H1 (cell line): ENCODE results near the gene CTIF. TPM values are rescaled to one million over a fixed set of nuclear protein-coding genes. Genes with fewer than 3 reads are reported as not detected.

Source experiments
- CTCF ChIA-PET: fragments of 300-600 bp; sonication (Branson Sonifier 250); formaldehyde crosslinking; loops from one replicate; lab custom pipeline; 2021; ENCODE audit not compliant: partially characterized antibody; lab: Charles Lee
- POLR2A ChIA-PET: fragments of 300-600 bp; sonication (Branson Sonifier 250); formaldehyde crosslinking; loops from one replicate; lab custom pipeline; 2021; ENCODE audit warnings: inconsistent platforms; ENCODE audit not compliant: partially characterized antibody; lab: Charles Lee
- DNase-seq, 2 experiments: peaks; one replicate each; pipeline versions ENCODE4 v3.0.0 to v3.0.0-alpha.2; 2010 to 2022; ENCODE audit warnings: low spot score in 2 of 2, low read depth in 1 of 2, mixed read lengths in 1 of 2
- FAIRE-seq: peaks from 2 replicates; lab custom pipeline; 2011; peaks lifted over from hg19 to GRCh38; lab: Jason Lieb, UNC
- H2AFZ ChIP-seq: 2 replicates; pipeline ENCODE4 v1.8.1; 2012; ENCODE audit warnings: low read length, inconsistent platforms
- H2AK5ac ChIP-seq: 2 replicates; pipeline ENCODE4 v1.6.1; 2013; ENCODE audit warnings: low read depth, low read length
- H2BK120ac ChIP-seq: replicated peaks from 2 replicates; pipeline ENCODE3; 2013; ENCODE audit warnings: low read depth, low read length, inconsistent platforms
- H2BK12ac ChIP-seq: 2 replicates; pipeline ENCODE4 v1.6.1; 2013; ENCODE audit warnings: low read depth, low read length
- H2BK15ac ChIP-seq: 2 replicates; pipeline ENCODE4 v1.6.1; 2013; ENCODE audit warnings: low read length
- H2BK20ac ChIP-seq: 2 replicates; pipeline ENCODE4 v1.6.1; 2013; ENCODE audit warnings: low read length
- H2BK5ac ChIP-seq: 2 replicates; pipeline ENCODE4 v1.6.1; 2013; ENCODE audit warnings: low read depth, low read length
- H3K14ac ChIP-seq: 2 replicates; pipeline ENCODE4 v1.6.1; 2013; ENCODE audit warnings: inconsistent platforms; ENCODE audit not compliant: insufficient read length
- H3K18ac ChIP-seq: 2 replicates; pipeline ENCODE4 v1.6.1; 2013; ENCODE audit warnings: low read length; ENCODE audit errors: extremely low read depth
- H3K23ac ChIP-seq: 2 replicates; pipeline ENCODE4 v1.6.1; 2013; ENCODE audit warnings: inconsistent platforms; ENCODE audit not compliant: insufficient read length
- H3K23me2 ChIP-seq: 2 replicates; pipeline ENCODE4 v1.6.1; 2013; ENCODE audit warnings: low read depth, low read length
- H3K27ac ChIP-seq: 2 replicates; pipeline ENCODE4 v1.6.1; 2011; ENCODE audit warnings: low read depth, low read length, inconsistent platforms
- H3K27me3 ChIP-seq, 4 experiments: replicated peaks in 1 of 4; 1 replicate in 1 of 4; 2 replicates in 3 of 4; pipeline versions ENCODE4 v1.6.1 to v1.8.1; 2011 to 2013; ENCODE audit warnings: low read length in 3 of 4, mild to moderate bottlenecking in 3 of 4, inconsistent platforms in 2 of 4, mixed read lengths in 2 of 4, moderate library complexity in 1 of 4; ENCODE audit not compliant: control insufficient read depth in 3 of 4, insufficient read depth in 3 of 4; ENCODE audit errors: extremely low read depth in 1 of 4
- H3K36me3 ChIP-seq, 4 experiments: 2 replicates each; pipeline versions ENCODE4 v1.6.1 to v1.8.1; 2011 to 2013; ENCODE audit warnings: mild to moderate bottlenecking in 4 of 4, low read length in 3 of 4, moderate library complexity in 2 of 4, control low read depth in 1 of 4, inconsistent platforms in 1 of 4; ENCODE audit not compliant: insufficient read depth in 4 of 4, control insufficient read depth in 2 of 4
- H3K4ac ChIP-seq: replicated peaks from 2 replicates; pipeline ENCODE3; 2013; ENCODE audit warnings: low read length, low read depth, mixed read lengths, inconsistent platforms; ENCODE audit not compliant: insufficient read length
- H3K4me1 ChIP-seq, 4 experiments: replicated peaks in 1 of 4; 1 replicate in 1 of 4; 2 replicates in 3 of 4; pipeline versions ENCODE4 v1.6.1 to v1.8.1; 2011 to 2013; ENCODE audit warnings: low read length in 3 of 4, inconsistent platforms in 2 of 4, mixed read lengths in 1 of 4; ENCODE audit not compliant: insufficient read depth in 4 of 4, control insufficient read depth in 3 of 4
- H3K4me2 ChIP-seq, 2 experiments: 2 replicates each; pipeline versions ENCODE4 v1.6.1 to v1.8.1; 2011 to 2013; ENCODE audit warnings: low read depth in 2 of 2, low read length in 2 of 2, control low read depth in 1 of 2, inconsistent platforms in 1 of 2, mild to moderate bottlenecking in 1 of 2; ENCODE audit not compliant: insufficient read depth in 1 of 2
- H3K4me3 ChIP-seq, 4 experiments: fragments of 200-600, 300-600 bp in 1 of 4; sonication (generic), shearing (Covaris generic), sonication (Bioruptor Twin) in 1 of 4; 2 replicates each; pipeline versions ENCODE4 v1.5.1 to v1.8.1; 2011 to 2016; ENCODE audit warnings: low read length in 4 of 4, low read depth in 3 of 4, control low read depth in 2 of 4, inconsistent platforms in 2 of 4, mild to moderate bottlenecking in 2 of 4, mixed read lengths in 1 of 4, moderate library complexity in 1 of 4; ENCODE audit not compliant: insufficient read depth in 2 of 4; ENCODE audit errors: extremely low read depth in 1 of 4
- H3K56ac ChIP-seq: replicated peaks from 2 replicates; pipeline ENCODE3; 2013; ENCODE audit warnings: low read depth, mild to moderate bottlenecking, mixed read lengths, low read length, inconsistent platforms; ENCODE audit not compliant: insufficient read length
- H3K79me1 ChIP-seq: 2 replicates; pipeline ENCODE4 v1.6.1; 2013; ENCODE audit warnings: low read depth, low read length, control low read depth
- H3K79me2 ChIP-seq, 2 experiments: 2 replicates each; pipeline versions ENCODE4 v1.6.1 to v1.8.1; 2012 to 2013; ENCODE audit warnings: low read length in 2 of 2, mild to moderate bottlenecking in 2 of 2, inconsistent platforms in 1 of 2; ENCODE audit not compliant: insufficient read depth in 2 of 2, control insufficient read depth in 1 of 2
- H3K9ac ChIP-seq, 4 experiments: replicated peaks in 1 of 4; 1 replicate in 1 of 4; 2 replicates in 3 of 4; pipeline versions ENCODE4 v1.6.1 to v1.8.1; 2011 to 2013; ENCODE audit warnings: low read depth in 3 of 4, low read length in 3 of 4, control low read depth in 2 of 4, mild to moderate bottlenecking in 2 of 4, moderate library complexity in 2 of 4, inconsistent platforms in 1 of 4; ENCODE audit errors: extremely low read depth in 1 of 4
- H3K9me3 ChIP-seq, 2 experiments: 2 replicates each; pipeline versions ENCODE4 v1.6.1 to v1.8.1; 2012 to 2013; ENCODE audit warnings: mild to moderate bottlenecking in 2 of 2, moderate library complexity in 2 of 2, control low read depth in 1 of 2, inconsistent platforms in 1 of 2, low read depth in 1 of 2, low read length in 1 of 2, mixed read lengths in 1 of 2; ENCODE audit not compliant: insufficient read depth in 2 of 2
- H4K20me1 ChIP-seq, 2 experiments: replicated peaks in 1 of 2; 2 replicates each; pipeline versions ENCODE3 to v1.8.1; 2011 to 2013; ENCODE audit warnings: inconsistent platforms in 2 of 2, low read length in 2 of 2, mild to moderate bottlenecking in 1 of 2; ENCODE audit not compliant: insufficient read depth in 2 of 2, control insufficient read depth in 1 of 2
- H4K5ac ChIP-seq: 2 replicates; pipeline ENCODE4 v1.6.1; 2013; ENCODE audit warnings: low read length, low read depth, mixed read lengths, inconsistent platforms; ENCODE audit not compliant: insufficient read length
- H4K8ac ChIP-seq: 2 replicates; pipeline ENCODE4 v1.8.0; 2013; ENCODE audit warnings: mild to moderate bottlenecking, moderate library complexity, low read length, inconsistent platforms; ENCODE audit not compliant: insufficient read depth; ENCODE audit errors: extremely low read depth
- H4K91ac ChIP-seq: replicated peaks from 2 replicates; pipeline ENCODE3; 2013; ENCODE audit warnings: low read length, mixed read lengths, inconsistent platforms; ENCODE audit not compliant: insufficient read length
- CEBPB ChIP-seq: IDR thresholded peaks from 2 replicates; pipeline ENCODE4 v1.6.1; 2012; ENCODE audit warnings: low read depth, low read length
- CHD2 ChIP-seq: IDR thresholded peaks from 2 replicates; pipeline ENCODE4 v1.6.1; 2012; ENCODE audit warnings: low read length, improper control_type of control experiment
- CREB1 ChIP-seq: IDR thresholded peaks from 2 replicates; pipeline ENCODE4 v1.6.1; 2012; ENCODE audit warnings: inconsistent platforms
- FOSL1 ChIP-seq: IDR thresholded peaks from 2 replicates; pipeline ENCODE4 v1.6.1; 2011; ENCODE audit warnings: mild to moderate bottlenecking, low read depth, low read length, moderate library complexity; ENCODE audit not compliant: insufficient read depth
- KDM5A ChIP-seq: fragments of 200-600 bp; IDR thresholded peaks from 2 replicates; pipeline ENCODE4 v1.7.1; 2012; ENCODE audit warnings: mild to moderate bottlenecking, low read length, inconsistent platforms, mixed read lengths
- MAFK ChIP-seq: IDR thresholded peaks from 2 replicates; pipeline ENCODE4 v1.6.1; 2012; ENCODE audit warnings: low read depth, mild to moderate bottlenecking, improper control_type of control experiment, low read length
- POLR2A ChIP-seq, 2 experiments: IDR thresholded peaks; 1 replicate in 1 of 2; 2 replicates in 1 of 2; pipeline ENCODE4 v1.6.1; 2011; ENCODE audit warnings: low read depth in 2 of 2, low read length in 2 of 2, mild to moderate bottlenecking in 2 of 2; ENCODE audit errors: control extremely low read depth in 1 of 2
- POLR2AphosphoS5 ChIP-seq: IDR thresholded peaks from 2 replicates; pipeline ENCODE4 v1.6.1; 2011; ENCODE audit warnings: low read depth, low read length
- SP1 ChIP-seq: IDR thresholded peaks from 2 replicates; pipeline ENCODE4 v1.6.1; 2011; ENCODE audit warnings: low read depth, low read length
- SUZ12 ChIP-seq: fragments of 200-600 bp; sonication (generic); IDR thresholded peaks from 2 replicates; pipeline ENCODE4 v1.6.1; 2012; ENCODE audit warnings: mild to moderate bottlenecking, inconsistent platforms, low read length, moderate library complexity, mixed read lengths
- WGBS, 2 experiments: shearing (Covaris generic) in 1 of 2; methylation state at CpG; one replicate each; pipeline versions ENCODE4 v1.1.6 to v1.1.7; 2013 to 2015; ENCODE audit warnings: low lambda C conversion rate in 2 of 2, mixed read lengths in 2 of 2, inconsistent platforms in 1 of 2, low coverage in 1 of 2, missing lambda C conversion rate in 1 of 2; ENCODE audit not compliant: insufficient replicate concordance in 2 of 2, insufficient coverage in 1 of 2, insufficient read length in 1 of 2; ENCODE audit errors: extremely low coverage in 1 of 2, missing lambda C conversion rate in 1 of 2; 5-methylcytosine and 5-hydroxymethylcytosine counted together
- polyA plus RNA-seq, 7 experiments: library from polyadenylated mRNA; depleted of rRNA in 3 of 7; stranded (reverse) in 5 of 7; unstranded in 2 of 7; fragments of >200 nt in 5 of 7; fragments of 200-250 nt in 2 of 7; gene quantifications; 1 replicate in 5 of 7; 2 replicates in 1 of 7; 4 replicates in 1 of 7; pipeline versions ENCODE4 v1.2.1 to v1.2.3, GENCODE V29; 2011 to 2013; ENCODE audit warnings: missing spikeins in 2 of 7, mixed read lengths in 2 of 7
- total RNA-seq: library from RNA; stranded (reverse); fragmentation: NEBNext Ultra II Directional; extraction: Animal tissue kit (Norgen Biotek cat#: 25700); gene quantifications from 2 replicates; pipeline ENCODE4 v1.2.1, GENCODE V29; 2021
- TF ChIP-seq, protein P1 (sequence below): IDR thresholded peaks from 2 replicates; pipeline ENCODE4 v1.6.1; 2012; ENCODE audit warnings: low read length, inconsistent platforms
- TF ChIP-seq, protein P2 (sequence below), 3 experiments: IDR thresholded peaks; 1 replicate in 2 of 3; 2 replicates in 1 of 3; pipeline versions ENCODE4 v1.5.1 to v1.6.1; 2011; ENCODE audit warnings: low read length in 3 of 3, mild to moderate bottlenecking in 3 of 3, inconsistent platforms in 2 of 3, low read depth in 1 of 3, moderate library complexity in 1 of 3; ENCODE audit not compliant: insufficient read depth in 1 of 3; ENCODE audit errors: control extremely low read depth in 1 of 3

CTIF gene
- total and polyA plus RNA-seq, 2 of the 8 experiments (the other 6 are each of a cell fraction or from before 2014, with no cell fraction given): 9.0 to 17.8 TPM

DNA sequence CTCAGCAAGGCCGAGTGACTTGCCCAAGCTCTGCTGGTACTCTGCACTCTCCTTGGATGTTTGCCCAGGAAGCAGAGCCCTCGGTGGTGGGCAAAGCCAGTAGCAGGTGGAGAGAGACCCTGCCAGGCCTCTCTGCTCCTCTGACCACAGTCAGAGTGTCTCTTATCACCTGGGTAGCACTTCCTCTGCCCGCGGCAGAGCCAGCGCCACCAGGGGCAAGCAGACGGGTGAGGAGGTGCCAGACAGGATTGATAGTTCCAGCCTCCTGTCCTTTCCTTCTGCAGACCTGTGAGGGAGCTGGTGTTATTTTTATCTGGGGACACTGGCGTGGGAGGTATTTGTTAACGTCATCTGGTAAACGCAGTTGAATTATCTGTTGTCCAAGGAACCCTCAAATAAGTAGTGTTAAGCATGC, 259.0 kb downstream of the CTIF start:
- no peak overlapping the region for H2BK120ac ChIP-seq
- H3K27ac ChIP-seq: no peak overlapping the region
- ChIA-PET POLR2A (no interaction called here), CTCF (interaction anchor here (2.4 to 4.2 kb wide), 2 partner anchors 11 to 21 kb away, joined by 7 to 17 read pairs; no protein-coding TSS in a partner anchor)
- no peaks in the 10 kb centered on the region for H3K9me3 ChIP-seq
- no peak overlapping the region for H3K56ac ChIP-seq
- H3K4ac ChIP-seq: no peak overlapping the region
- H2AK5ac ChIP-seq: no peak overlapping the region
- no peak overlapping the region for H4K91ac ChIP-seq
- no peaks in the 10 kb centered on the region for H3K4me1 ChIP-seq
- no peaks in the 10 kb centered on the region for H3K23me2 ChIP-seq
- H3K79me2 ChIP-seq: no peaks in the 10 kb centered on the region
- H4K8ac ChIP-seq: no peak overlapping the region
- H3K36me3 ChIP-seq: no peaks in the 10 kb centered on the region
- H4K20me1 ChIP-seq: peaks cover 0 to 4% of the 10 kb centered on the region in 2 experiments
- H3K18ac ChIP-seq: no peak overlapping the region
- H2BK15ac ChIP-seq: no peak overlapping the region
- no peak overlapping the region for H2BK12ac ChIP-seq
- H3K23ac ChIP-seq: no peak overlapping the region
- no peak overlapping the region for H2AFZ ChIP-seq
- H3K14ac ChIP-seq: no peak overlapping the region
- FAIRE-seq (no peak), DNase-seq (no peak)
- no peak overlapping the region for H2BK20ac ChIP-seq
- H3K9ac ChIP-seq: no peak overlapping the region
- no peak overlapping the region for H4K5ac ChIP-seq
- no peaks in the 10 kb centered on the region for H3K79me1 ChIP-seq
- no peak overlapping the region for H3K4me2 ChIP-seq
- WGBS, 2 experiments: 95% methylated on average over 9 of the region's 9 CpGs; no CpG with 5 or more reads in 1 of the 2 experiments
- H3K27me3 ChIP-seq: no peaks in the 10 kb centered on the region; a peak in 1 of 7 replicates
- no peak overlapping the region for H2BK5ac ChIP-seq
- no peak overlapping the region for H3K4me3 ChIP-seq
- TF ChIP-seq, protein P1, sequence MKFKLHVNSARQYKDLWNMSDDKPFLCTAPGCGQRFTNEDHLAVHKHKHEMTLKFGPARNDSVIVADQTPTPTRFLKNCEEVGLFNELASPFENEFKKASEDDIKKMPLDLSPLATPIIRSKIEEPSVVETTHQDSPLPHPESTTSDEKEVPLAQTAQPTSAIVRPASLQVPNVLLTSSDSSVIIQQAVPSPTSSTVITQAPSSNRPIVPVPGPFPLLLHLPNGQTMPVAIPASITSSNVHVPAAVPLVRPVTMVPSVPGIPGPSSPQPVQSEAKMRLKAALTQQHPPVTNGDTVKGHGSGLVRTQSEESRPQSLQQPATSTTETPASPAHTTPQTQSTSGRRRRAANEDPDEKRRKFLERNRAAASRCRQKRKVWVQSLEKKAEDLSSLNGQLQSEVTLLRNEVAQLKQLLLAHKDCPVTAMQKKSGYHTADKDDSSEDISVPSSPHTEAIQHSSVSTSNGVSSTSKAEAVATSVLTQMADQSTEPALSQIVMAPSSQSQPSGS: no peak
- TF ChIP-seq POLR2A (IDR thresholded peaks at IDR 0.05; ENCODE audit: control extremely low read depth in 1 of 2, low read depth in 2 of 2, low read length in 2 of 2) (no peak), POLR2AphosphoS5 (no peak), SP1 (no peak), KDM5A (no peak), CREB1 (no peak), CEBPB (no peak), MAFK (no peak), SUZ12 (no peak), CHD2 (no peak), FOSL1 (no peak)
- TF ChIP-seq, protein P2, sequence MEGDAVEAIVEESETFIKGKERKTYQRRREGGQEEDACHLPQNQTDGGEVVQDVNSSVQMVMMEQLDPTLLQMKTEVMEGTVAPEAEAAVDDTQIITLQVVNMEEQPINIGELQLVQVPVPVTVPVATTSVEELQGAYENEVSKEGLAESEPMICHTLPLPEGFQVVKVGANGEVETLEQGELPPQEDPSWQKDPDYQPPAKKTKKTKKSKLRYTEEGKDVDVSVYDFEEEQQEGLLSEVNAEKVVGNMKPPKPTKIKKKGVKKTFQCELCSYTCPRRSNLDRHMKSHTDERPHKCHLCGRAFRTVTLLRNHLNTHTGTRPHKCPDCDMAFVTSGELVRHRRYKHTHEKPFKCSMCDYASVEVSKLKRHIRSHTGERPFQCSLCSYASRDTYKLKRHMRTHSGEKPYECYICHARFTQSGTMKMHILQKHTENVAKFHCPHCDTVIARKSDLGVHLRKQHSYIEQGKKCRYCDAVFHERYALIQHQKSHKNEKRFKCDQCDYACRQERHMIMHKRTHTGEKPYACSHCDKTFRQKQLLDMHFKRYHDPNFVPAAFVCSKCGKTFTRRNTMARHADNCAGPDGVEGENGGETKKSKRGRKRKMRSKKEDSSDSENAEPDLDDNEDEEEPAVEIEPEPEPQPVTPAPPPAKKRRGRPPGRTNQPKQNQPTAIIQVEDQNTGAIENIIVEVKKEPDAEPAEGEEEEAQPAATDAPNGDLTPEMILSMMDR (IDR thresholded peaks at IDR 0.05; ENCODE audit: control extremely low read depth in 1 of 3, insufficient read depth in 1 of 3, low read depth in 1 of 3, low read length in 3 of 3): no peak
